BLaER1 (cell line): Measurements from ENCODE around the gene LCN6.
A peak's percentile ranks its signal among the peaks of the same experiment; 100 is the strongest.
"Not testable (repeated sequence)": the region's sequence is repeated elsewhere in the genome, so short reads cannot be mapped to it uniquely, and the experiment has no call there.

Experiments used
- H3K27ac ChIP-seq: shearing (Covaris generic); formaldehyde crosslinking; 2 replicates; pipeline ENCODE4 v1.8.1; 2022
- H3K27me3 ChIP-seq: shearing (Covaris generic); formaldehyde crosslinking; 2 replicates; pipeline ENCODE4 v1.8.1; 2022
- H3K36me3 ChIP-seq: shearing (Covaris generic); formaldehyde crosslinking; 2 replicates; pipeline ENCODE4 v1.8.1; 2022
- H3K4me1 ChIP-seq: shearing (Covaris generic); formaldehyde crosslinking; 2 replicates; pipeline ENCODE4 v1.8.1; 2022
- H3K4me2 ChIP-seq: shearing (Covaris generic); formaldehyde crosslinking; 2 replicates; pipeline ENCODE4 v1.8.1; 2022
- H3K4me3 ChIP-seq: shearing (Covaris generic); formaldehyde crosslinking; 2 replicates; pipeline ENCODE4 v1.8.1; 2022
- H3K9ac ChIP-seq: shearing (Covaris generic); formaldehyde crosslinking; 2 replicates; pipeline ENCODE4 v1.8.1; 2022
- H3K9me3 ChIP-seq: shearing (Covaris generic); formaldehyde crosslinking; 2 replicates; pipeline ENCODE4 v1.8.1; 2022
- H4K20me1 ChIP-seq: shearing (Covaris generic); formaldehyde crosslinking; 2 replicates; pipeline ENCODE4 v1.8.1; 2022
- Cebpa-rat ChIP-seq: shearing (Covaris generic); IDR thresholded peaks from 2 replicates; pipeline ENCODE4 v1.8.1; 2022

LCN6 gene

DNA sequence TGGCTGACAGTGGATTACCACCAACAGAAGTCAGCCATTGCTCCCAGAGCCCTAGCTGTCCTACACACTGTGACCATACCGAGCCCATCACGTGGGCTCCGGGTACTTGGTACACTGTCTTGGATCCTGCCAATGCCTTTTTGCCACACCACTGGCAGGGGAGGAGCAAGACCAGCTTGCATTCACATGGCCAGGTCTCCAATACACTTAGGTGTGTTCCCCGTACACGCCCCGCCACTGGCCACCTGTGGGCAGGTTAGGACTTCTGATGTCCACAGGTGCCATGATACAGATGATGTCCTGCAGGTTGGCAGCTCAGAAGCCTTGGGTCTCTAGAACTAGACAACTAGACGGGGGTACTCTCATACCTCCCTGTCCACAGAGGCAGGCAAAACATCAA lies 41.3 kb downstream of the LCN6 start:
- Histone ChIP-seq H3K4me3 (no peak overlapping the region), H3K36me3 (no peaks in the 10 kb centered on the region), H3K27me3 (no peaks in the 10 kb centered on the region), H4K20me1 (no peaks in the 10 kb centered on the region), H3K9me3 (no peaks in the 10 kb centered on the region), H3K4me2 (peak overlapping the region; percentile 60; the same call in 1 of the 2 replicates), H3K4me1 (peaks cover 92% of the 10 kb centered on the region), H3K9ac (no peak overlapping the region), H3K27ac (no peak overlapping the region)
- no peak for TF ChIP-seq Cebpa-rat

DNA sequence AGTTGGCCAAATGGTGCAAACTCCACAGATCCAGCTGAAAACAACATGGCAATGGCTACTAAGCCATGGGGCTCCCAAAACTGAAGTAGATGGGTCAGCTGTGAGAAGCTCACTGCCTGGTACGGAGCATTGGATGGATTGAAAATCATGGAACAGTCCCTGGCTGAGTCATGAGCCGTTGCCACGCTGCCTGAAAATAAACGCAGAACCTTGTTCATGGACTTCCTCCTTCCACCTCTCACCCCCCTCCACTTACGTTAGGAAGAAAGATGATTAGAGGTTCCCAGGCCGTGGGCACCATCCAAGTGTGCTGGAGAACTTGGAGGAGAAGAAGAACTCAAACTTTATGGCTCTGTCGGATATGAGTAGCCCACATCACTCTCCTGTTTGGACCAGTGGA lies 42.8 kb downstream of the LCN6 start:
- H3K36me3 ChIP-seq: no peaks in the 10 kb centered on the region
- H3K4me1 ChIP-seq: peaks cover 93% of the 10 kb centered on the region
- no peak overlapping the region for H3K4me3 ChIP-seq
- no peaks in the 10 kb centered on the region for H3K27me3 ChIP-seq
- no peaks in the 10 kb centered on the region for H3K9me3 ChIP-seq
- no peak for TF ChIP-seq Cebpa-rat
- H3K27ac ChIP-seq: no peak overlapping the region
- no peak overlapping the region for H3K9ac ChIP-seq
- peak overlapping the region; percentile 90 for H3K4me2 ChIP-seq
- H4K20me1 ChIP-seq: no peaks in the 10 kb centered on the region

DNA sequence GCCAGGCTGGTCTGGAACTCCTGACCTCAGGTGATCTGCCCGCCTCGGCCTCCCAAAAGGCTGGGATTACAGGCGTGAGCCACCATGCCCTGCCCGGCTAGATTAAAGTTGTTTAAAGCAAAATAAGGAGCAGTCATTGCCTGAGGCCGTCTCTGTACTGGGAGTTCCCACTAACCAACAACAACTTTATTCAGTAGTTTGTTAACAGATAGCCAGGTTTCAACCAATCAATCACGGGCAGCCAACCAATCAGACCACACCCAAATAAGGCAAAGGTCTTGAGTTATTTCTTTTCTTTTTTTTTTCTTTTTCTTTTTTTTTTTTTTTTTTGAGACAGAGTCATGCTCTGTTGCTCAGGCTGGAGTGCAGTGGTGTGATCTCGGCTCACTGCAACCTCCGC lies 43.6 kb downstream of the LCN6 start:
- not testable (repeated sequence) for H4K20me1 ChIP-seq, H3K27me3 ChIP-seq, H3K9ac ChIP-seq, H3K4me3 ChIP-seq, H3K27ac ChIP-seq, H3K36me3 ChIP-seq, H3K9me3 ChIP-seq
- Histone ChIP-seq H3K4me2 (peak overlapping the region; percentile 90), H3K4me1 (peaks cover 96% of the 10 kb centered on the region)

DNA sequence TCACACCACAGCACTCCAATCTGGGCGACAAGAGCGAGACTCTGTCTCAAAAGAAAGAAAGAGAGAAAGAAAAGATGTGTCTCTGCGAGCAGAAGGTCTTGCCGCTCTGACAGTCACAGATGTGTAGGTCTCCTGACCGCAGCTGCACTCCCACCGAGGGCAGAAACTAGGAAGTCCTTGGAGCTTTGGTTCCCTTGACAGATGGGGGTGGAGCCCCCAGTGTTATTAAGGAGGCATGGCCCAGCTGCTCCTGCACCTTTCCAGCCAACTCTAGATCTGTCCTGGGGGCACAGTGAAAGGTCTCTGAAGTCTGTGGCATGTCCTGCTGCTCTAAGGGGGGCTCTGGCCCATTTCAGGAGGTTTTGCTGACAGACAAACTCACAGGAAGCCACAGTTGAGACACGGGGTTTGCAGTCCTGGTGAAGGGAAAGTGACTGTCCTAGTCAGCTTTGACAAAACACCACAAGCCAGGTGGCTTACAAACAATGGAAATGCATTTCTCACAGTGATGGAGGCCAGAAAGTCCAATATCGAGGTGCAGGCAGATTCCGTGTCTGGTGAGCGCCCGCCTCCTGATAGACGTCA lies 45.0 kb downstream of the LCN6 start:
- peak overlapping the region; percentile 59 for H3K27ac ChIP-seq
- no peak overlapping the region for H3K4me3 ChIP-seq
- no peaks in the 10 kb centered on the region for H3K36me3 ChIP-seq
- TF ChIP-seq Cebpa-rat: no peak
- no peaks in the 10 kb centered on the region for H3K27me3 ChIP-seq
- no peaks in the 10 kb centered on the region for H3K9me3 ChIP-seq
- 0 out of 2 replicates have a peak overlapping the region, but pooled peaks have one; percentile 48 for H3K9ac ChIP-seq
- peaks cover 96% of the 10 kb centered on the region for H3K4me1 ChIP-seq
- H3K4me2 ChIP-seq: peak overlapping the region; percentile 90
- H4K20me1 ChIP-seq: no peaks in the 10 kb centered on the region

DNA sequence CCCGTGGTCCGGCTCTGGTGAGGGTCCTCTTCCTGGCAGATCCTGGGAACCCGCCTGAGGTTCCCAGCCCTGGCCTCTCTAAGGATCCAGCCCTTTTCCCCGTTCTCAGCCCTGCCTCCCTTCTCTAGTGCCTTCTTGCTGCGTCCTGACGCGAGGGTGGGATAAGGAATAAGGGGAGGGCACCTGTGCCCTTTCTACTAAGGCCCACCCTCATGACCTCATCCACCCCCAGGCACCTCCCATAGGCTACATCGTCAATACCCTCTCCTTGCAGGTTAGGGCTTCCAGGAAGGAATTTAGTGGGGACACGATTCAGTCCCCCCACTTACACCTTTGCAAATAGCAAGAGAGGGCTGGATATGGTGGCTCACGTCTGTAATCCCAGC lies 46.7 kb downstream of the LCN6 start:
- no peak for TF ChIP-seq Cebpa-rat
- Histone ChIP-seq H3K4me1 (peaks cover 93% of the 10 kb centered on the region), H3K36me3 (no peaks in the 10 kb centered on the region), H3K4me2 (peak overlapping the region; percentile 90), H3K9me3 (no peaks in the 10 kb centered on the region), H3K27me3 (no peaks in the 10 kb centered on the region), H3K27ac (peak overlapping the region; percentile 72), H3K9ac (peak overlapping the region; percentile 72), H4K20me1 (no peaks in the 10 kb centered on the region), H3K4me3 (peak overlapping the region; percentile 53)

DNA sequence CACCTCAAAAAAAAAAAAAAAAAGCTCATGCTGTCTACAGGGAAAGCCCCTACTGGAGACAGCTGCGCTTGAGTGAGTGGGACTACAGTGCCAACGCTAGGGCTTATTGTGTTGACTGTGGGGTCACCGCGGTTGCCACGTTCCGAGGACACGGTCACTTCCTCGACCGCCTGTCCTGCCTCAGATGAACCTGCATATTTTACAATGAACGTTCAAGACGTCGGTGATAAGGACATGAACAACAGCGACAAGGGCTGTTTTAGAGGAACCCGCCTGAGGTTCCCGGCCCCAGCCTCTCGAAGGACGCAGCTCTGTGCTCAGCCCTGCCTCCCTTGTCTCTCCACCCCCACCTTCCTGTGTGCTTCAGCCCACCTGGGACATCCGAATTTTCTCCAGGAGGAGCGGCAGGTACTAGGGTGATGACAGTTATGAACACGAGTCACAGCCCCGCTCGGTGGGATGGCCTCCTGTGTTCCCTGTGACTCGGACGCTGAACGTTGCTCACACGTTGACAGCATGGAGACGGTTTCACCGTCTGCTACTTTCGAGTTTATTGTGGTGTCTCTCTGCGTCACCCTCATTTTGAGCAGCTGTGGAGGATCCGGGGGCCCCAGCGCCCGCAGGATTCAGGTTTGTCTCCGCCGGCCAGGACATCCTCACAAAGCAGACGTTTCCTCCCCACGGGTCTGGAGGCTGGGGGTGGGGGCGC lies 47.2 kb downstream of the LCN6 start:
- Histone ChIP-seq H3K4me1 (peaks cover 97% of the 10 kb centered on the region), H3K9ac (peak overlapping the region; percentile 72), H3K36me3 (no peaks in the 10 kb centered on the region), H3K27me3 (no peaks in the 10 kb centered on the region), H3K4me3 (peak overlapping the region; percentile 53), H4K20me1 (no peaks in the 10 kb centered on the region), H3K9me3 (no peaks in the 10 kb centered on the region), H3K4me2 (peak overlapping the region; percentile 90), H3K27ac (peak overlapping the region; percentile 72)
- no peak for TF ChIP-seq Cebpa-rat

DNA sequence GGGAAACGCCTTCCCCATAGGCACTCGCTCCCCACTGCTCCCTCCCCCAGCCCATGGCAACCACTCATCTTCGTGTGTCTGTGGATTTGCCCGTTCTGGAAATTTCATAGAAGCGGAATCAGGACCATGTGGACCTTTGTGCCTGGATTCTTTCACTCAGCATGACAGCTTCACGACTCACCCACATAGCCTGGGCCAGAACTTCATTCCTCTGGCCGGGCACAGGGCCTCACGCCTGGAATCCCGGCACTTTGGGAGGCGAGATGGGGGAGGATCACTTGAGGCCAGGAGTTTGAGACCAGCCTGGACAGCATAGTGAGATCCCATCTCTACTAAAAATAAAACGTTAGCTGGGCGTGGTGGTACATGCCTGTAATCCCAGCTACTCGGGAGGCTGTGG lies 48.0 kb downstream of the LCN6 start:
- Histone ChIP-seq H3K4me3 (peak overlapping the region; percentile 53; the same call in 1 of the 2 replicates), H3K4me1 (peaks cover 97% of the 10 kb centered on the region), H3K27me3 (no peaks in the 10 kb centered on the region), H4K20me1 (no peaks in the 10 kb centered on the region), H3K4me2 (peak overlapping the region; percentile 90), H3K9ac (no peak overlapping the region), H3K9me3 (no peaks in the 10 kb centered on the region), H3K27ac (no peak overlapping the region), H3K36me3 (no peaks in the 10 kb centered on the region)
- no peak for TF ChIP-seq Cebpa-rat

DNA sequence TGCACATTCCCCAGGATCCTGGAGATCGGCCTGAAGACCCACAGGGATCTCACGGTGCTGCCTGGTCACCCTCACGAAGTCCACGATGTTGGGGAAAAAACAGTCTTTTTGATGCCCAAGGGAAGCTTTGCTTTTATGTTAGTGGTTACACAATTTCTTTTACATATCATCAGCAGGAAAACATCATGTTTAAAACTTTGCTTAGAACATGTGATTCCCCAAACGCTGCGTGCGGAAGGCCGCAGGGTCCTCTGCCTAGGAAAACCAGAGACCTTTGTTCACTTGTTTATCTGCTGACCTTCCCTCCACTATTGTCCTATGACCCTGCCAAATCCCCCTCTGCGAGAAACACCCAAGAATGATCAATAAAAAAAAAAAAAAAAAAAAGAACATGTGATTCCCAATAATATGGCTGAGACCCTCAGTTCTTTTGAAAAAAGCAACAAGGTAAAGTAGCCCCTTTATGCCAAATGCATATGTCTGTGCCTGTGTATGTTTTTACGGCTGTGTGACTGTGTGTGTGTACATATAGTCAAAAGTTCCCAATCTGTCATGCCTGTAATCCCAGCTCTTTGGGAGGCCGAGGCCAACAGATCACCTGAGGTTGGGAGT lies 49.6 kb downstream of the LCN6 start:
- peak overlapping the region; percentile 90 for H3K4me2 ChIP-seq
- no peaks in the 10 kb centered on the region for H3K9me3 ChIP-seq
- no peaks in the 10 kb centered on the region for H3K36me3 ChIP-seq
- peaks cover 96% of the 10 kb centered on the region for H3K4me1 ChIP-seq
- H3K4me3 ChIP-seq: no peak overlapping the region
- H3K27ac ChIP-seq: no peak overlapping the region
- no peaks in the 10 kb centered on the region for H4K20me1 ChIP-seq
- no peak overlapping the region for H3K9ac ChIP-seq
- no peaks in the 10 kb centered on the region for H3K27me3 ChIP-seq
- TF ChIP-seq Cebpa-rat: no peak

DNA sequence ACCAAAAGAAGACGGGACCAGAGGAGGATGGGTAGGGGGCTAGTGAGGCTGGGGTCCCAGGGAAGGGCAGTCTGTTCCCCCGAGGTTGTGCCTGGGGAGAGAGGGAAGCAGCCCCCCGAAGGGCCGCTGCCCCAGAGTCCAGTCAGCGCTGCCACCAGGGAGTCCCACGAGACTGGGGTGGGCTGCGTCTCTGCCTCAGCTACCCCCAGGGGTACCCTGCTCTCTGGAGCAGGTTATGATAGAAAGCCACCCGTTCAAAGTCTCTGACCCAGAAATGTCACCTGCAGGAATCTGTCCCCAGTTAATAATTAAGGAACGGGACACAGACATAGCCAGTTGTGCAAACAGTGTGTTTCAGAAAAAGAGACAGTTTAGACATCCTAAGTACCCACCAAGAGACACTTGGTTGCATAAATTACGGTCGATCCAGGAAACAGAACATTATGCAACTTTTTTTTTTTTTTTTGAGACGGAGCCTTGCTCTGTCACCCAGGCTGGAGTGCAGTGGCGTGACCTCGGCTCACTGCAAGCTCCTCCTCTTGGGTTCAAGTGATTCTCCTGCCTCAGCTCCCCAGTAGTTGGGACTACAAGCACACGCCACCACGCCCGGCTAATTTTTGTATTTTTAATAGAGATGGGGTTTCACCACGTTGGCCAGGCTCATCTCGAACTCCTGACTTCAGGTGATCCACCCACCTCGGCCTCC lies 50.4 kb downstream of the LCN6 start:
- Histone ChIP-seq H3K36me3 (no peaks in the 10 kb centered on the region), H4K20me1 (no peaks in the 10 kb centered on the region), H3K9me3 (no peaks in the 10 kb centered on the region), H3K4me1 (peaks cover 89% of the 10 kb centered on the region), H3K9ac (peak overlapping the region; percentile 2; the same call in 1 of the 2 replicates), H3K27me3 (no peaks in the 10 kb centered on the region), H3K27ac (peak overlapping the region; percentile 40), H3K4me3 (no peak overlapping the region), H3K4me2 (peak overlapping the region; percentile 90)
- peak; percentile 66; the same call in 1 of the 2 replicates for TF ChIP-seq Cebpa-rat
